ENCODE results near the gene MCTP1. TPM values are rescaled to one million over a fixed set of nuclear protein-coding genes. Genes with fewer than 3 reads are reported as not detected.

Gene MCTP1
- 10 to 100 TPM in 1 of 2 donors, 1 to 10 TPM in 1; 6.6 to 11.2 TPM for total RNA-seq

DNA sequence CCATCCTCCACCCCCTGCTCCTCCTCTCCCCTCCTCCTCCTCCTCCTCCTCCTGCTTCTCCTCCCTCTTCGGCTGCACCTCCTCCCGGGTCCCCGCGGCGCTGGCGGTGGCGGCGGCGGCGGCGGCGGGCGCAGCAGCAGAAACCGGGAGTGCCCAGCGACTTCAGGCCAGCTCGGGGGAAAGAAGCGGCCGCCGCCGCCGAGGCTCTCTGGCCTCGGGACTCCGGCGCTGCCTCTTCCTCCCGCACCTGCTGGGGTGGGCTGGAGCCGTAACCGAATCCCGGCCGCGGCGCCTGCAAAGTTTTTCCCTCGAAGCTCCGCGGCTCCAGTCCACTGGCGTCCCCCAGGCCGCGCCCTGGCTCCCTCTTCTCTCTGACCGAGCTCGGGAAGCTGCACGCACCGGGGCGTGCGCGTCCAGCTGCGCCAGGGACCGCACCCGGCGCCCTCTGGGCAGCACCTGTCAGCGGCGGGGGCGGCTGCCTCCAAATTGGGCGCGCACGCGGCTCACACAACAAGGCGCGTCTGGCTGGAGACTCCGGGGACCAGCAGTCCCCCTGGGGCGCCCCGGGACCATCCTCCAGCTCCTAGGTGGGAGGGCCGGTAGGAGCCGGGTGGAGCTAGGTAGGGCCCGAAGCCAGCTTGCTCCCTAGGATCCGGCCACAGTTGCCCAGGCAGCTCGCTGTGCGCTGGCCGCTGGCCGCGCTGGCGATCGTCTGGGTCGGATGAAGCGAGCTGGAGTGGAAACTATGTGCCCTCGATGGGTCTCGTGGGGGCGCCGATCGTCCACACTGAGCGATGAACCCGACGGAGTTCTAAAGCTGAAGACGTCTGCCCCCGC is at the start of gene MCTP1:
Gene MCTP1 (minus strand): TSS at position 523 of the 837 bp plus-strand sequence.
- peak; percentile 48 to 55 for ATAC-seq
- no peak for DNase-seq (ENCODE audit: low spot score)
- Mint-ChIP-seq H3K9me3 (no peaks in the 10 kb centered on the region), H3K4me3 (peak within 1 kb of the TSS; percentile 46), H3K27ac (no peak within 1 kb of the TSS), H3K36me3 (no peaks in the 10 kb centered on the region), H3K27me3 (peaks cover 34 to 63% of the 10 kb centered on the region in 2 donors), H3K4me1 (ENCODE audit: low read depth in 2 of 2) (peaks cover 0 to 7% of the 10 kb centered on the region in 2 donors)

DNA sequence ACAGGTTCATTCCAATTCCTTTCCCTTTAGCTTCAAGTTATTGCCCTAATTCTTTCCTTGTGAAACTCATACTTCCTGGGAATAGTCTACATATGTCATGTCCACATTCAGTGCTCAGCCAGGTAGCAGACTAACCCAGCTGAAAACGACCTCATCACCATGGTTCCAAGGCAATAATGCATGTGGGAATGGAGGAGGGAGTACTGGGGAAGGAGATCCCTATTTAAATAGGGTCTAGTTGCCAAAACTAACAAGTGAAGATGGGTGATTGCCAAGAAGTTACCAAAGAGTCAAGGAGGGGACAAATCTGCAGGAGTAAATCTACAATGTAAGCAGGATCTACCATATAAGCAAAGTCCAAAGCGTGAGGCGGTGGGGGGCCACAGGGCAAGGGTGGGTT is 47.3 kb upstream of the MCTP1 start:
- H3K36me3 Mint-ChIP-seq, result no peaks in the 10 kb centered on the region
- no peaks in the 10 kb centered on the region for H3K27me3 Mint-ChIP-seq
- H3K4me1 Mint-ChIP-seq (ENCODE audit: low read depth in 2 of 2), result no peaks in the 10 kb centered on the region

DNA sequence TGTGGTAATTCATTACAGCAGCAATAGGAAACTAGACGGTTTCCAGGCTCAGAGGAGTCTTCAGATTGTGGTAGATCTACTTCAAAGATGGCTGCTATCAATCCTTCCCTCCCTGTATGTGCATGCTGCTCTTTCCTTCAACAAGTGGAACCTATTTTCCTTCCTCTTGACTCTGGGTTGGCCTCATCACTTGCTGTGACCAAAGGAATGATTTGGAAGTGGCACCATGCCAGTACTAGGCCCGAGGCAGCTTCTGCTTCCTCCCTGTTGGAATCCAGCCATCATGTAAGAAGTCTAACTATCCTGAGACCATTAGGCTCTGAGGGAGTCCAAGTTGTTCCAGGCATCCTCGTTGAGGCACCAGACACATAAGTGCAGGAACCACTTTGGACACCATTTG is 46.5 kb upstream of the MCTP1 start:
- Mint-ChIP-seq H3K36me3 (no peaks in the 10 kb centered on the region), H3K27me3 (no peaks in the 10 kb centered on the region), H3K4me3 (no peak overlapping the region), H3K4me1 (ENCODE audit: low read depth in 2 of 2) (no peaks in the 10 kb centered on the region), H3K27ac (no peak overlapping the region), H3K9me3 (peaks cover 4% of the 10 kb centered on the region)
- DNase-seq (ENCODE audit: low spot score) (no peak), ATAC-seq (no peak)

More for the DNA sequence above, 47.3 kb upstream of the MCTP1 start:
- H3K27ac Mint-ChIP-seq, result no peak overlapping the region
- DNase-seq (ENCODE audit: low spot score) (no peak), ATAC-seq (no peak)
- no peak overlapping the region for H3K4me3 Mint-ChIP-seq
- H3K9me3 Mint-ChIP-seq, result peaks cover 4% of the 10 kb centered on the region

DNA sequence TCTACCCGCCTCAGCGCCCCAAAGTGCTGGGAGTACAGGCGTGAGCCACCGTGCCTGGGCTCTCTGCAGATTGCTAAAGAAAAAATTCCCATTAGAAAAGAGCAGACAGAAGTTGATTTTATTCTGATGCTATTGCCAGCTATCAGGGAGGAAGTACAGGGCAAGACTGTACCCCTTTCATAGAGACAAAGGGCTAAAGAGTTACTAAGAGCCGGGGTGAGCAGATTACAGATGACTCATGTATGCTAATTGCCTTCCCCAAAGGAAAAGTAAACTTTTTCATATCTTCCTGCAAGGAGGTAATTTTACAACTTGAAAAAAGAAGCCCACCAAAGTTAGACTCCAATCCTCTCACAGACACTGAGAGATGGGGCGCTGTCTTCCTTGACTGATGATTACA is 42.3 kb upstream of the MCTP1 start:
- H3K27me3 Mint-ChIP-seq, result no peaks in the 10 kb centered on the region
- no peaks in the 10 kb centered on the region for H3K9me3 Mint-ChIP-seq
- ATAC-seq (no peak), DNase-seq (ENCODE audit: low spot score) (no peak)
- no peaks in the 10 kb centered on the region for H3K4me1 Mint-ChIP-seq (ENCODE audit: low read depth in 2 of 2)
- H3K36me3 Mint-ChIP-seq, result no peaks in the 10 kb centered on the region
- H3K27ac Mint-ChIP-seq, result no peak overlapping the region
- H3K4me3 Mint-ChIP-seq, result no peak overlapping the region

DNA sequence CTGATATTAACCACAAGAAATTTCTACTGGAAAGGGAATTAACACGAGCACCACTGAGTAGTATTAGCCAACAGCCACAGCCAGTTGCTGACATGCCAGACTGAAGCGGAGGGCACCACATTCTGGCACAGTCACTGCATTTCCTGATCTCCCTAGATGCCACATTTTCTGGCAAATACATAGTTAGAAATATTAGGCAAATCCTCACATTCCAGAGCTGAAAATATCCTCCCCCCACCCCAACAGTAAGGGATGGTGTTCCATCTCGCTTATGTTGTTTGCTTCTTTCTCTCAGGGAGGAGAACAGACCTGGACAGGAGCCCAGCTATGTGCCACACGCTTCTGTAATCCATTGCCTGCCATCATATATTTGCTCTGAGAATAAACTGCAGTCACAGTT is 32.8 kb upstream of the MCTP1 start:
- H3K9me3 Mint-ChIP-seq, result peaks cover 10% of the 10 kb centered on the region
- H3K27ac Mint-ChIP-seq, result no peak overlapping the region
- no peaks in the 10 kb centered on the region for H3K36me3 Mint-ChIP-seq
- no peak overlapping the region for H3K4me3 Mint-ChIP-seq
- H3K27me3 Mint-ChIP-seq, result peaks cover 5 to 14% of the 10 kb centered on the region in 2 donors
- no peaks in the 10 kb centered on the region for H3K4me1 Mint-ChIP-seq (ENCODE audit: low read depth in 2 of 2)
- no peak for DNase-seq (ENCODE audit: low spot score)
- ATAC-seq, result no peak

DNA sequence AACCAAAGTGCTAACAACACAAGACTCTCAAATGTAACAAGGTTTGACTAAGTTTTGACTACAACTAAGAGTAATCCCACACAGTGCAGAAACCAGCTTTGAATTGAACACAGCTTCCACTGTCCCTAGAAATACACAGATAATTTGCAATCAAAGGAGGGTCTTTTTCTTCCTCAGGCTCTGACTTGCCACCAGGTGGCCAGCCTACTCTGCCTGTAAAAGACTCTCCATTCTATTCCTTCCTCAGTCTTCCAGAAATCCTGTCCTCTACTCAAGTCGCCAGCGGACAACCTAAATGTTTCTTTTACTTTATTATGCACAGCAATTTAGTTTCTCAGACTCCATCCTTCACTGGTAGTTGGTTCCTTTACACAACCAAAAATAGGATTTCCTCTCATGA is 32.2 kb upstream of the MCTP1 start:
- H3K27ac Mint-ChIP-seq, result no peak overlapping the region
- DNase-seq (ENCODE audit: low spot score) (no peak), ATAC-seq (no peak)
- no peak overlapping the region for H3K4me3 Mint-ChIP-seq
- H3K9me3 Mint-ChIP-seq, result peaks cover 10% of the 10 kb centered on the region
- H3K4me1 Mint-ChIP-seq (ENCODE audit: low read depth in 2 of 2), result no peaks in the 10 kb centered on the region
- no peaks in the 10 kb centered on the region for H3K36me3 Mint-ChIP-seq
- peaks cover 5 to 14% of the 10 kb centered on the region in 2 donors for H3K27me3 Mint-ChIP-seq

DNA sequence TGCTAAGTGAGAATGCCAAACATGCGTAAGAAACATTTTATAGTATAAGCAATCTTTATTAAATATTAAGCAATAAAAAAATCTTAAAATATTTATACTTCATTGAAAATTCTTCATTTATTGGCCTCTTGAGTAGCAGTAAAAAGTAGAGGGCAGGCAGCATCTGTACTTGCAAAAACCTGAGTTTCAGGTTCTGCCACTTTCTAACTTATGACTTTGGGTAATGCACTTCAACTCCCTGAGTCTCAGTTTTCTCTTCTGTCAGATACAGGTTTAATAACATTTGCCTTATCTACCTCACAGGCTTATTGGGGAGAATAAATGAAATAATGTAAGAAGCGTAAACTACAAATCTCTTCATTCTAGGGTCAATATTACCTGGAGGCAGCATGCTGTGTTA is 19.8 kb upstream of the MCTP1 start:
- peaks cover 5 to 7% of the 10 kb centered on the region in 2 donors for H3K27me3 Mint-ChIP-seq

DNA sequence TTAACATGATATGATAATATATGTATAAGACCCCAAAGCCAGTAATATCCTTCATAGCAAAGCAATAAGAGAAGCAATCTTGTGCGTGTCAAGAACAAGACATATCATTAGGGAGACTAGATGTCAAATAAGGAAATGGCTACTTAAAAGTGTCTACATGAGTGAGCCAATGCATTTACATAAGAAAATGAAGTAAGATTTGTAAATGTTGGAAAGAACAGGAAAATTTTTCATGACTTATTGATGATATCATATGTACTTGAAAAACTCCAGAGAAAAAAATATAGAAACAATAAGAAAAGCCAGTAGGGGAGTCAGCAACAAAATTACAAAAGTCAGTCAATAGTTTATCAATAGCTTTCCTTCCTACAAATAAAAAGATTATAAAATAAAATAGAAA is 13.8 kb upstream of the MCTP1 start:
- ATAC-seq, result no peak
- Mint-ChIP-seq H3K4me1 (ENCODE audit: low read depth in 2 of 2) (no peaks in the 10 kb centered on the region), H3K27ac (no peak overlapping the region), H3K4me3 (no peak overlapping the region), H3K9me3 (peaks cover 2% of the 10 kb centered on the region), H3K27me3 (peaks cover 17 to 22% of the 10 kb centered on the region in 2 donors), H3K36me3 (no peaks in the 10 kb centered on the region)
- DNase-seq (ENCODE audit: low spot score), result no peak

More for the DNA sequence above, 19.8 kb upstream of the MCTP1 start:
- Mint-ChIP-seq H3K27ac (no peak overlapping the region), H3K9me3 (peaks cover 2% of the 10 kb centered on the region), H3K4me1 (ENCODE audit: low read depth in 2 of 2) (no peaks in the 10 kb centered on the region), H3K36me3 (no peaks in the 10 kb centered on the region), H3K4me3 (no peak overlapping the region)
- ATAC-seq (no peak), DNase-seq (ENCODE audit: low spot score) (no peak)

DNA sequence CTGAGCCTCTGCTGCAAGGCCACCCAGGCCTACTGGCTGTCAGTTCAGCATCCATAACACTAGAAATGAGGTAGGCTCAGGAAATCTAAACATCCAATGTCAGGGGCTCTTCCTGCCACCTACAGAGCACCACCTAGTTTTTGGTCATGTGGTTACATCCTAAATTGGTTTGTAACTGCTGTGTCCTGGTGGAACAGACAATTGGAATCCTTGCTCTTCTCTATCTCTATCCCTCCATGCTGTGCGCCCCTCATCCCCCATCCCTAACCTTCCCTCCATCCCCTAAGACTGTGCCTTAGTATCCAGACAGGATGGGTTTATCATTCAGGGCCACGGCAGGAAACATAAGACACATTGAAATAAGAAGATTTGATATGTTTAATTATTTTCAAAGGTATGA is 11.4 kb upstream of the MCTP1 start:
- no peaks in the 10 kb centered on the region for H3K4me1 Mint-ChIP-seq (ENCODE audit: low read depth in 2 of 2)
- no peak overlapping the region for H3K27ac Mint-ChIP-seq
- H3K27me3 Mint-ChIP-seq, result peaks cover 23 to 26% of the 10 kb centered on the region in 2 donors
- peaks cover 8% of the 10 kb centered on the region for H3K9me3 Mint-ChIP-seq
- no peaks in the 10 kb centered on the region for H3K36me3 Mint-ChIP-seq
- H3K4me3 Mint-ChIP-seq, result no peak overlapping the region
- ATAC-seq (no peak), DNase-seq (ENCODE audit: low spot score) (no peak)

DNA sequence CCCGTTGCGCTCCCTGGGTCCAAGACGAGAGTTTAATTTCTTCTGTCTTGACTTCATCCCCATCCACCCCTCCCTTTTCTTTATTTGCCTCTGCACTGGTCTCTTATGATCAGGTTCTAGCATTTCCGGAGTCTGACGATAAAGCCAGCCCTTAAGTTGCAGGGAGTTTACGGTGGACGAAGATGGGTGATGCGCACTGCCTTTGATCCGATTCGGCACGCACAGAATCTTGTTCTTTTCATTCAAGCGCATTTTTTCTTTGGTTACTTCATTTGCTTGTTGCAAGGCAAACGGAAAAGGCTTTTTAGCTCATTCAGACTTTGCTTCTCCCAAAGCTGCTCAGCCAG is 488 bp upstream of the MCTP1 start:
- Mint-ChIP-seq H3K4me3 (peak overlapping the region; percentile 46), H3K4me1 (ENCODE audit: low read depth in 2 of 2) (peaks cover 0 to 7% of the 10 kb centered on the region in 2 donors), H3K36me3 (no peaks in the 10 kb centered on the region), H3K9me3 (no peaks in the 10 kb centered on the region), H3K27ac (no peak overlapping the region), H3K27me3 (peaks cover 39 to 67% of the 10 kb centered on the region in 2 donors)
- no peak for DNase-seq (ENCODE audit: low spot score)
- no peak for ATAC-seq

DNA sequence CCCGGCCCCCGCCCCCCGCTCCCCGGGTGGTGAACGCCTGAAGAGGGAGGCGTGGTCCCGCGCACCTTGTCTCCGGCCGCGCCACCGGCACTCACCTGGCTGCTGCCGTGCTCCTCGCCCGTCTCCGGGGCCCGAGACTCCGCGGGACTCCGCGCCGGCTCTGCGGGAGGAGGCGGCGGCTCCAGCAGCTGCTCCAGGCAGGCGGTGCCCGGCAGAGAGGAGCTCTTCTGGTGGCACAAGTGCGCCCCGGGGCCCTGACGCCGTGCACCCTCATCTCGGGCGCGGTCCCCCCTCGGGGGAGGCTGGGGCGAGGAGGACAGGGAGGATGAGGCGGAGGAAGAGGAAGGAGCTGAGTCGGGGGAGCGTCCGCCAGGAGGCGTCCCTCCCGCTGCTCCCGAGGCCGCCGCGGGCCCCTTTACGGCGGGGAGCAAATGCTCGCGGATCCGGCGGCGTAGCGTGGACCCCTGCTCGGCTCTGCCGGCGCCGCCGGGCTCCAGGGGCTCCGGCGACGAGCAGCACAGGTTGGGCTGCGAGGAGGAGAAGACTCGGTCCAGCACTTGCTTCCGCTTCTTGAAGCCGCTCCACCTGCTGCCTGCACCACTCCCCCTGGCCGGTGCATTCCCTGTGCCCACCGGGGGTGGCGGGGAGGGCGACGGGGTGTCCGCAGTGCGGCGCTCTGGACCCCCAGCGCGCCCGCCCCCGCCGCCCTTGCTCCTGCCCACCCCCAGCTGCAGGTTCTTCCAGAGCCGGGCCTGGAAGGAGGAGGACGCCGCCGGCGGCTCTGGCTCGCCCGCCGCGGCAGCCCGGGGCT is 928 bp downstream of the MCTP1 start:
- peak; percentile 55 to 73 for ATAC-seq
- Mint-ChIP-seq H3K9me3 (no peaks in the 10 kb centered on the region), H3K4me1 (ENCODE audit: low read depth in 2 of 2) (peaks cover 0 to 7% of the 10 kb centered on the region in 2 donors), H3K27me3 (peaks cover 32 to 65% of the 10 kb centered on the region in 2 donors), H3K27ac (no peak overlapping the region), H3K36me3 (no peaks in the 10 kb centered on the region), H3K4me3 (no peak overlapping the region)
- no peak for DNase-seq (ENCODE audit: low spot score)

DNA sequence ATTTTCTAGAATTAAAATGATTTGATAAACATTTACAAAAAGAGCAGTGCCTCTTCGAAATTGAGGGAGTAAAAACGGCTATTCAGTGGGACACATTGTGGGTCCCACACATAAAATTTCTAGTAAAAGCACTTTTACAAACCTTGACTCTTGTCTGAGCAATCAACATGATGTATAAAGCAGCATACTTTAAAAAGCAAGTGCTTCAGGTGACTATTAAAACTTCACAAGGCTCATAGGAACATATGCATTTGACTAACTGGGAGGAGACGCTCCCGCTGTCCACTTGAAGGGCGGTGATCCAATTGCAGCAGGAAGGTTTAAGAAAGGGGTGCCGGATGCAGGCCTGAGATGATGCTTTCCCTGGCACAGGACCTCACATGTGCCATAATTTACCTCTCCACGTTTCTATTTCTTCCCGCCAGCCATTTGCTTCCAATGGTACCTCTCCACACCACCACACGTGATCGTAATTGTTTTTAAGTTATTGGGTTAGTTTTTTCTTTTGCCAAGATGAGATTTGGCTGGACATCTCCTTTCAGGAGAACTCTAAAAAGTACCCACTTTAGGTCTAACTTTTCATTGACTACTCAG is 1.8 kb downstream of the MCTP1 start:
- DNase-seq (ENCODE audit: low spot score) (no peak), ATAC-seq (no peak)
- Mint-ChIP-seq H3K27me3 (peaks cover 32 to 58% of the 10 kb centered on the region in 2 donors), H3K4me1 (ENCODE audit: low read depth in 2 of 2) (peaks cover 0 to 7% of the 10 kb centered on the region in 2 donors), H3K36me3 (no peaks in the 10 kb centered on the region), H3K9me3 (no peaks in the 10 kb centered on the region), H3K4me3 (no peak overlapping the region), H3K27ac (no peak overlapping the region)

DNA sequence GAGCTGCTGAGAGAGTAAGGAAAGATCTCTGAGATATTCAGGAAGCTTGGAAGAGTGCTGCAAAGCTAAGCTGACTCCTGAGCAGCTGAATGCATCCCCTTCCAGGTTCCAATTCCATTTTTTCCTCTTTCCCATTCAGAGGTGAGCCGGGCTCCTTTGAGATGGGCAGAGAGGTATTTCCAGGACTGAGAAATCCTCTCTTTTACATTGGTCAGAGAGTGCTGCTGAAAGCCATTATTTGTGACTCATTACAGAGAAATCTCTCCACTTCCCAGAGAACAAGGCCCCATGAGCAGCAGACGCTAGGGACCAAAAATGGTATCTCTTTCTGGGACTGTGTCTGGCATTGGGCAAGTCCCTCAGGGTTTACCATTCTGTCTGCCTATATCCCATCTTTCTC is 3.7 kb downstream of the MCTP1 start:
- Mint-ChIP-seq H3K27ac (no peak overlapping the region), H3K4me3 (no peak overlapping the region), H3K27me3 (peaks cover 23 to 58% of the 10 kb centered on the region in 2 donors)

More for the DNA sequence above, 3.7 kb downstream of the MCTP1 start:
- DNase-seq (ENCODE audit: low spot score) (no peak), ATAC-seq (no peak)
- Mint-ChIP-seq H3K4me1 (ENCODE audit: low read depth in 2 of 2) (peaks cover 0 to 7% of the 10 kb centered on the region in 2 donors), H3K36me3 (no peaks in the 10 kb centered on the region), H3K9me3 (no peaks in the 10 kb centered on the region)
